Dermis microvascular lymphatic vessel endothelial cell (primary cell): ENCODE results near the gene RHOBTB3. TPM values are rescaled to one million over a fixed set of nuclear protein-coding genes. Genes with fewer than 3 reads are reported as not detected.
A peak's percentile ranks its signal among the peaks of the same experiment; 100 is the strongest.

Experiments
- DNase-seq, 2 donors: peaks; one replicate each; pipeline versions ENCODE4 v3.0.0 to v3.0.0-alpha.2; 2010; ENCODE audit warnings: low read depth in 2 of 2
- total RNA-seq: library from RNA; depleted of rRNA; stranded (reverse); fragments of >200 nt; gene quantifications from 2 replicates; pipeline ENCODE4 v1.2.1, GENCODE V29; 2014

The RHOBTB3 gene
- total RNA-seq, 1 donor from 2014 or later, result 35.0 TPM

DNA sequence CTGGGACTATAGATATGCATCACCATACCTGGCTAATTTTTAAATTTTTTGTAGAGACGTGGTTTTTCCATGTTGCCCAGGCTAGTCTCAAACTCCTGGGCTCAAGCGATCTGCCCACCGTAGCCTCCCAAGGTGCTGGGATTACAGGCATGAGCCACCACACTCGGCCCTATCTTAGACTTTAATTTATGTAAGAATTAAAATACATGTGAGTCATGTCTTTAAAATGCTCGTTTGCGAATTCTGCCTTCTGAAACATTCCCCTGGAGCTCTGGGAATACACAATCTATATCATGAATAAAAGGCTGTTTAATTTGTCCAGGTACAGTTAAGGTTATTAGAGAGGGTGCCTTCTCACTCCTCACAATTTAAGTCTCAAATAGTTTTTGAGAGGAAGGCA lies 32.8 kb downstream of the RHOBTB3 start:
- no peak for DNase-seq

DNA sequence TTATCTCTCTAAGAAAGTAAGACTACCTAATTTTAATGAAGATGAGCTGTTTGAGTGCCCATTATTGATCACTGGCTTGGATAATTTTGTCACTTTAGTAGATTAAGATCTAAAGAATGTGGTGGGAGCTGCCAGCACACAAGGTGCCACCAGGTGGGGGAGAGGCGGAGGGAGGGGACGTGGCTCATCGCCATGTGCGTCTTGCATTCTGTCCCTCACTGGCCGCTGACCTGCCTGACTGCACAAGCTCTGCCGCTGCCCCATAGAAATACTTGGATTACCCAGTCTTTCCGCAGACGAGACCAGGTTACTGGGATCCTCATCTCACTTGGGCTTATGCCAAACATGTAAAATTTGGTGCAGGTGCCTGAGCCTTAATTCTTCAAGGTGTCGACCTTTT lies 37.6 kb downstream of the RHOBTB3 start:
- DNase-seq, result no peak

DNA sequence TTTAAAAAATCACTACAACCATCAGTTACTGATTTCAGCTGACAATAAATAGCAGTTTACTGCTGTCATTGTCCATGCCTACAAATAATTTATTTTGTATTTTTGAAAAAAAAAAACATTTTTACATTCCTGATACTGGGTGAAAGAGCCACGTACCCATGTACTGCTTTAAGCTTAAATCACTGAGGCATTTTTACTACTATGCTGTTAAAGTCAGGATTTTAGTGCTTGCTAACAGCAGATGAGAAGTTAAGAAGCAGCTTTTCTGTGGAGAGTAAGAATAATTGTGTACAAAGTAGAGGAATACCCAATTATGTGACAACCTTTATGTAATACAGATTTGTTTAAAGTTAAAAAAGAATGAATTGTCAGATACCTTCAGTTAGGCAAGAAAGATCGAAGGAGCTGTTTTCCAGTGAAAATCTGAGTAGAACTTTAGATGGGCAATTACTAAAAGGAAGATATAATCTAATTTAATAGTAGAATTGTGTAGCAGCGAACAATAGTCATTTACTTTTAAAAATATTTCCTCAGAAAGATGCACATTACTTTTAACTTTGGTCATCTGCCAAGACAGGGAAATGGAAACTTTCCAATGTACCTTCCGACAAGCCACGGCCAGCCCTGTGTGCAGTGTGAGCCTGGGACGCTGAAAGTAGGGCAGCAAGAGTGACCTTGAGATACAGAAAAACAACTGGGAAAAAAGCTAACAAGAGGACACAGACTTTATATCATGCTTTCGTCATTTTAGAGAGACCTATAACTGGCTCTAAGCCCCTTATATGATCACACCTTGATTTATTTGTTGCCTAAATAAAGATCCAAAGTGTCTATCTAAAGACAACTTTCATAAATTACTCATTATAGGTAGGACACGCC lies 39.9 kb downstream of the RHOBTB3 start:
- peak; percentile 37 to 85 for DNase-seq

DNA sequence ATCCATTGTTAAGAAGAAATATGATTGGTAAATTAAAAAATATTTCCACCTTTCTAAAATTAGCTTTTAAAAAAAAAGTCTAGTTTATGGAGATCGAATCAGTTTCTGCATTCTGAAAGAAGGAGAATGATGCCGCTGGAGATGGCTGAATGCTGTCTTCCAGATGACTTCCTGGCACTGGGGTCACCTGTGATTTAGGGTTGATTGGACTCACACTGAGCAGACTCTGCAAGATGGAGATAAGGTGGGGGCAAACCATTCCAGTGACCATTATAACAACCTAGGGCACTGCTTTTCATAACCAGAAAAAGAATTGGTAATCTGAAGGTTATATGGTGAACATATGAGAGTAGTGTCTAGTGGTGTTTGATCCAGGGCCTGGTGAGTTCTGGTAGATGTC lies 40.8 kb downstream of the RHOBTB3 start:
- DNase-seq, result no peak

DNA sequence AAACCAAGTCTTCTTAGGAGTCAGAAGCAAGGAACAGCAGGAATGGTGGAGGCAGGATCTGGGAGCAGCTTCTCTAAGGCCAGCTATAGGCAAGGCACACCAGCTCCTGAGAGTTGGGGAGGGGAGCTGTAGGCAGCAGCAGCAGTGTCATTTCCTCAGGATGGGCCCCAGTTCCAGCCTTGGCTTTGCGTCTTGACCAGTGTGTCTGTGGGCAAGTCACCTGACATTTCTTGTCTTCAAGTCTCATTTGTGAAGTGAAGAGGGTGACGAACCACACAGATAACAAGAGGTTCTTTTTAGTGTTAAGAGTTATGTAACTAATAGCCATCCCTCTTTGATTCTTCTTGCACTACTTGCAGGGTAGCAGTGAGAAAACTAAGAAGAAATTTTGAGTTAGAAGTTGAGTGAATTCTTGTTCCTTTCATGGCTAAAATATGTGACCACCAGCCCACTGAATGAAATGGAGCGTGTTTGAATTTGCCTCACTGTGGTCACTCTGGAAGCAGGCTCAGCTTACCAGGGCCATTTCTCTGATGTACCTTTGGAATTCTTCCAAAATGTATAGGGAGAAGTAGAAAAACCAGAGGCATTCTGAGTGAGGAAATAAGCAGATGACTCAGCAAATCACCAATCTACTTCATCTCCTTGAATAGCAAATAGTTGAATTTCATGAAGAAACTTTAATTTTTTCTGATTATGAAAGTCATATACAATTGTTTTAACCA lies 42.4 kb downstream of the RHOBTB3 start:
- DNase-seq, result peak in 1 of 2 donors; percentile 11

DNA sequence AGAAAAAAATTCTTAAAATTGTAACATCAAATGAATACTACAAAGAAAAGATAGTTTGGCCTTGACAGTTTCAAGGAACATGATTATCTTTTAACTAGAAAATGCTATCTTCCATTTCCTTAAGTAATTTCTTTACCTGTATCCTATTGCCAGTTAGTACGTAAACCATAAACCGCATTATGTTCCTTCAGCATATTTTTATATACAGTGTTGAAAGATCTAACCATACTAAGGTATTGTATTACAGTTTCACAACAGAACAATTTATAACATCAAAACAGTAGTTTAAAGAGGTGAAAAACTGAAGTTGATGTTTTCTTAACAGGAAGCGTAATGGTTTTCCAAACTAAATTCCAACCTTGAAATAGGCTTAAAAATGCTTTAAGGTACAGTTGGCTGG lies 46.3 kb downstream of the RHOBTB3 start:
- no peak for DNase-seq

GRCh38 chr5:95778713-95779436 lies 47.7 kb downstream of the RHOBTB3 start:
- DNase-seq, result no peak

DNA sequence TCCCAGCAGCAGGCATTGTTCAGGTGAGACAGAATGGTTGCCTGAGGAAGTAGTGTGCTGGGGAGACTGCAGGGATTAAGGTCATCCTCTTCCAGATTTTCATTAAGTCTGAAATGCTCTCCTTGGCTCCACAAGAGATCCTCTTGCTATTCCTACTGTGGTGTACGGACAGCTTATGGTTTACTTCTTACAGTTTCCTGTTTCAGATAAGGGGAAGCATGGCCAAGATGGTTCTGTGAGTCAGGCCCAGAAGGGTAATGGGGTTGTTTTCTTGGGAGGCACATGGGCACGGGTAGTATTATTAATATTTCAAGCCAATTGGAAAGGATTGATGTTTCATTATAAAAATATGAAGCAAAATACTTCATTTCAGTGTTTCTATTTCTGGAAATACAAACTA lies 48.5 kb downstream of the RHOBTB3 start:
- DNase-seq, result peak in 1 of 2 donors; percentile 41

DNA sequence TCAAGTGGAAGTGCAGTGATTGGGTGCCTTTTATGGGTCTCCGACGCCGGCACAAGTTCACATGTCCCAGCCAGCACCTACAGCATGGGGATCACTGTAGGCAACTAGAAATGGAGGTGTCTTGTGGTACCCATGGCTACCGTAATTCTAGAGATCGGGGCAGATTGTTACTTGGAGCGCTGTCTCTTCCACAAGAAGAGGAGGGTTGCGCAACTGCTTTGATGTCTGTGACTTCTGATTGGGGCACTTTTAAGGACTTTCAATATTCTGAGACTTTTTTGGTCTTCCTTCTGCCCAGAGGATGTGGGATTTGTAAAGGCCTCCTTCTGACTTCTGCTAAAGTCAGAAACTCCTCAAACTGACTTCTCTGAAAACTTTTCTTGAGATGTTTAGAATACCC lies 49.5 kb downstream of the RHOBTB3 start:
- no peak for DNase-seq

GRCh38 chr5:95781101-95781583 lies 50.0 kb downstream of the RHOBTB3 start:
- peak; percentile 71 to 80 for DNase-seq

- no peak for DNase-seq
Measured at GRCh38 chr5:95782181-95782580, 51.0 kb downstream of the RHOBTB3 start.

DNA sequence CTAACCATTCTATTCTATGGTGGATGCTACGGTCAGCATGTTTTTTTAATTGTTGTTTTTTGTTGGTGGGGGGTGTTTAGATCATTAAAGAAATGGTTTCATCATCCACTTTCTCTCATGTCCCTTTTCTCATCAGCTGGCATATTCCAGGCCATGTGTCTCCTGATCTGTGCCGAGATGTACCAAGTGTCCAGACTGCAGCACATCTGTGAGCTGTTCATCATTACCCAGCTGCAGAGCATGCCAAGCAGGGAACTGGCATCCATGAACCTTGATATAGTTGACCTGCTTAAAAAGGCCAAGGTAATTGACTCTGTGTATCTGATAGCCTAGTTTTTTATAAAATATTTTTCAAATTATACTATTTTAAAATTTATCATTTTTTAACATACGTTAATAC lies 52.5 kb downstream of the RHOBTB3 start:
- no peak for DNase-seq

- no peak for DNase-seq
Measured at GRCh38 chr5:95784514-95785302, 53.6 kb downstream of the RHOBTB3 start.

DNA sequence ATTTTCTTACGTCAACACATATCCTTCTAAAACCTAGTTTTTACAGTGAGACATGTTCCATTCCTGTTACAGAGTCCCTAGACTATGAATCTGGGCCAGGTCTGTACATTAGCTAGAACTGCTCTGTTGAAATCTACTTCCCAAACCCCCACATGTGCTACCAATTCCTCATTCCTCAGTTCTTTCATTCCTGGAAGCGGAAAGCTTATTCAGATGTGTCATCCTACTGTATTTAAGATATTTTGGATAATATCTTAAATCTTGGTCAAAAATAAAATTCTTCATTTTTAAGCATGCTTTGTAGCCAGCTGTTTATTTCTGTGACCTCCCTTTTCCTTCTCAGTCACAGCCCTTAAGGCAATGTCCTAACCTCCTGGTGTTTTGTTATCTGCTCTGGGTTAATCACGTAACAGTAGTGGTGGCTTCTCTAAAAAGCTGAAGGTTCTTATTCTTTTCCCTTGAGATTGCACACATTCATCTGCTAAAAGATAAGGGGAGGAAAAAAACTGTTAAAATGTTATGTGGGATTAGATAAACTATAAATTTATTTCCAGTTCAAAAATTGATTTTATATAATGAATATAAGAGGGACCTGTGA lies 55.8 kb downstream of the RHOBTB3 start:
- no peak for DNase-seq

- DNase-seq, result no peak
Measured at GRCh38 chr5:95788493-95788892, 57.4 kb downstream of the RHOBTB3 start.

DNA sequence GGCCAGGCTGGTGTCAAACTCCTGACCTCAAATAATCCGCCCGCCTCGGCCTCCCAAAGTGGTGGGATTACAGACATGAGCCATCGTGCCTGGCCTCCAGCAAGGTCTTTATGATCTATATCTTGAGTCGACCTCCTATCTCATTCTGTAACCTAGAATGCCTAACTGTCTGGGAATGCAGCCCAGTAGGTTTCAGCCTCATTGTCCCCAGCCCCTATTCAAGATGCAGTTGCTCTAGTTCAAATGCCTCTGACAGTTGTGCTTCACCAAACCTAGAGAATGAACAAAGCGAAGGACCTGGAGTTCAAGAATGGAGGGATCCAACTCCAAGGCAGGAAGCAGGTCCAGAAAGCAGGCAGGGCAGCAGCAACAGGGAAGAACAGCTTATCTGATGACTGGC lies 60.6 kb downstream of the RHOBTB3 start:
- no peak for DNase-seq

- no peak for DNase-seq
Measured at GRCh38 chr5:95794070-95794516, 63.0 kb downstream of the RHOBTB3 start.

DNA sequence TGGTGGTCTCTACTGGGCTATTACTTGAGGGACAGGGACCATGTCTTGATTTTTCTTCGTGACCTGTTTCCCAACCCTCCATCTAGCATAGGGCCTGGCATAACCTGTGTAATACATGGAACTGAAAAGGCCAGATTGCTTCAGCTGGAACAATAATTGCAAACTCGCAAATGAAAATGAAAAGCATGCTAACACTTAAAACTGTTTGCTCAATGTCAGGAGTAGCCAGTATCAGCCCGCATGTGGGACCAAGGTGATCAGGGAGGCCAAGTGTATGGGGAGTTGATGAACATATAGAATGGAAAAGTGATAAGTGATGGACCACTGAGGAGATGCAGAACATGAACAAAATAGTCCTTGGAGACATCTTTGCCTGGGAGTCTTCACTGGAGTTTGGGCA lies 66.2 kb downstream of the RHOBTB3 start:
- DNase-seq, result no peak

DNA sequence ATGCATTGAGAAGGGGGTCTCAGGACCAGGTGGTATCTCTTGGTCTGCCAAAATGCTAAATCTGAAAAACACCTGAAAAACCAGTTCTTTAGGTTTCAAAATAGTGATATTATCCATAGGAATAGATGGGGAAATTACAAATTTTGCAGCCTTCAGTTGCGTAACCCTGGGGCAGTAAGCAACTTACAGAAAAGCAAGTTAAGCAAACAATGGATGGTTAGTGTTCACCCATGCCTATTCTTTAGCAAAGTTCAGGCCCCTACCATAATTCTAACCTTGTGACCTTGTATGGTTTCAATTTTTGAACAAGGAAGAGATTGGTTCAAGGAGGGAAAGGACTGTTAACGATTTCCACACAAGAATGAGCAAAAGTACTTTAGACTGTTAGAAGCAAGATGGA lies 66.9 kb downstream of the RHOBTB3 start:
- DNase-seq, result no peak

DNA sequence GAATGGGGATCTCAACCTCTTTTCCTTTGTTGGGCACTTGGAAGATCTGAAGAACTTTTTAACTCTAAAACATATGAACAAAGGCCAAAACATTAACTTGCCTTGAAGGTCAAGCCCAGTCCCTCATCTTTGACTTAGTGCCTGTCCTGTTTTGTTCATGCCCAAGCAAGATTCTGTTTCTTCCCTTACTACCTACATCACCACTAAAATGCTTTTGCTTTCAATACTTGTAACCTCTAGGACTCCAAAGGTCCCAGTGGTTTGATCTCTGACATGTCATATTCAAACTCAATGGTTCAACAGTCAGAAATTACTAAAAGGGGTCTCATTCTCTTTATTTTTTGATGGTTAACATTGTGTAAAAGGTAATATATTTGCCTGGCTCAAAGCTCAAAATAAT lies 67.4 kb downstream of the RHOBTB3 start:
- DNase-seq, result no peak
